SK-N-SH (cell line): Measurements from ENCODE around the gene DCDC1. TPM values are rescaled to one million over a fixed set of nuclear protein-coding genes. Genes with fewer than 3 reads are reported as not detected.

Experiments used
- CTCF ChIA-PET: fragments of 300-600, 350-600 bp; formaldehyde crosslinking; extraction: SDS; loops from one replicate; lab custom pipeline; 2021; lab: Yijun Ruan, JAX
- POLR2A ChIA-PET: fragments of 350-600 bp; sonication (Branson Sonifier 250); formaldehyde crosslinking; extraction: SDS; loops from one replicate; lab custom pipeline; 2020; ENCODE audit warnings: antibody characterized with exemption, inconsistent platforms; lab: Yijun Ruan, JAX
- DNase-seq: peaks from one replicate; pipeline ENCODE4 v3.0.0; 2012
- H2AFZ ChIP-seq: fragments of 200-600 bp; sonication (generic); 2 replicates; pipeline ENCODE4 v1.8.1; 2016; ENCODE audit warnings: antibody characterized with exemption, mild to moderate bottlenecking, low read depth
- H3F3A ChIP-seq: fragments of 200-600 bp; sonication (generic); replicated peaks from 2 replicates; pipeline ENCODE3; 2016; ENCODE audit warnings: antibody characterized with exemption, mild to moderate bottlenecking; ENCODE audit not compliant: insufficient read depth
- H3K27ac ChIP-seq, 2 experiments: fragments of 200-500 bp in 1 of 2; fragments of 200-600 bp in 1 of 2; sonication (Bioruptor generic) in 1 of 2; sonication (generic), shearing (Covaris generic) in 1 of 2; 2 replicates each; pipeline versions ENCODE4 v1.5.1 to v1.6.1; 2014 to 2016; ENCODE audit warnings: low read depth in 2 of 2, inconsistent platforms in 1 of 2, low read length in 1 of 2, mild to moderate bottlenecking in 1 of 2, mixed read lengths in 1 of 2
- H3K27me3 ChIP-seq: fragments of 200-600 bp; sonication (generic), shearing (Covaris generic); 2 replicates; pipeline ENCODE4 v1.6.1; 2016; ENCODE audit warnings: mixed run types; ENCODE audit not compliant: insufficient read depth
- H3K36me3 ChIP-seq, 2 experiments: fragments of 200-500 bp in 1 of 2; fragments of 200-600 bp in 1 of 2; sonication (Bioruptor generic) in 1 of 2; sonication (generic) in 1 of 2; replicated peaks in 1 of 2; 2 replicates each; pipeline versions ENCODE3 to v1.5.1; 2014 to 2016; ENCODE audit warnings: low read length in 1 of 2, mild to moderate bottlenecking in 1 of 2; ENCODE audit not compliant: insufficient read depth in 2 of 2, control insufficient read depth in 1 of 2
- H3K4me1 ChIP-seq, 2 experiments: fragments of 200-500 bp in 1 of 2; fragments of 200-600 bp in 1 of 2; sonication (Bioruptor generic) in 1 of 2; sonication (generic), shearing (Covaris generic) in 1 of 2; 2 replicates each; pipeline versions ENCODE4 v1.5.1 to v1.6.1; 2014 to 2016; ENCODE audit warnings: low read depth in 1 of 2, low read length in 1 of 2, mixed run types in 1 of 2; ENCODE audit not compliant: insufficient read depth in 2 of 2, control insufficient read depth in 1 of 2
- H3K4me2 ChIP-seq: fragments of 200-600 bp; sonication (generic), shearing (Covaris generic); 2 replicates; pipeline ENCODE4 v1.6.1; 2017; ENCODE audit warnings: mixed run types
- H3K4me3 ChIP-seq, 2 experiments: fragments of 200-500 bp in 1 of 2; fragments of 200-600 bp in 1 of 2; sonication (Bioruptor generic) in 1 of 2; sonication (generic), shearing (Covaris generic) in 1 of 2; 2 replicates each; pipeline versions ENCODE4 v1.5.1 to v1.8.1; 2014 to 2016; ENCODE audit warnings: low read depth in 2 of 2, inconsistent platforms in 1 of 2, low read length in 1 of 2, mild to moderate bottlenecking in 1 of 2, mixed read lengths in 1 of 2, moderate library complexity in 1 of 2
- H3K79me2 ChIP-seq: fragments of 200-600 bp; sonication (generic); 2 replicates; pipeline ENCODE4 v1.8.1; 2017; ENCODE audit warnings: mild to moderate bottlenecking; ENCODE audit not compliant: insufficient read depth
- H3K9ac ChIP-seq: fragments of 200-600 bp; sonication (generic); 2 replicates; pipeline ENCODE4 v1.6.1; 2017; ENCODE audit warnings: mixed run types
- H3K9me2 ChIP-seq: fragments of 200-600 bp; sonication (generic); 2 replicates; pipeline ENCODE4 v1.6.1; 2017; ENCODE audit warnings: mixed run types
- H3K9me3 ChIP-seq: fragments of 200-600 bp; sonication (generic); 2 replicates; pipeline ENCODE4 v1.6.1; 2017; ENCODE audit warnings: mixed run types, mild to moderate bottlenecking, moderate library complexity
- H4K20me1 ChIP-seq: fragments of 200-600 bp; sonication (generic); 2 replicates; pipeline ENCODE4 v1.6.1; 2017; ENCODE audit warnings: mild to moderate bottlenecking, mixed run types; ENCODE audit not compliant: insufficient read depth
- CTCF ChIP-seq: fragments of 200-600 bp; sonication (generic); IDR thresholded peaks from 2 replicates; pipeline ENCODE4 v1.6.1; 2017; ENCODE audit warnings: antibody characterized with exemption, mild to moderate bottlenecking, moderate library complexity
- EP300 ChIP-seq, 2 experiments: IDR thresholded peaks; 2 replicates each; pipeline versions ENCODE4 v1.4.0 to v1.6.1; 2012; ENCODE audit warnings: borderline replicate concordance in 1 of 2, low read depth in 1 of 2, low read length in 1 of 2
- FOXM1 ChIP-seq: IDR thresholded peaks from 2 replicates; pipeline ENCODE4 v1.4.0; 2012; ENCODE audit warnings: low read depth, mild to moderate bottlenecking
- GABPA ChIP-seq: IDR thresholded peaks from 2 replicates; pipeline ENCODE4 v1.4.0; 2012; ENCODE audit warnings: low read depth, mild to moderate bottlenecking
- IRF3 ChIP-seq: fragments of 150-350 bp; IDR thresholded peaks from 2 replicates; pipeline ENCODE4 v1.6.1; 2016; ENCODE audit warnings: mild to moderate bottlenecking, low read depth, low read length
- MEF2A ChIP-seq: IDR thresholded peaks from 2 replicates; pipeline ENCODE4 v1.4.0; 2012; ENCODE audit warnings: low read depth, borderline replicate concordance
- RCOR1 ChIP-seq: fragments of 150-350 bp; IDR thresholded peaks from 2 replicates; pipeline ENCODE4 v1.6.1; 2017; ENCODE audit warnings: antibody characterized with exemption, low read length
- REST ChIP-seq: IDR thresholded peaks from 2 replicates; pipeline ENCODE4 v1.6.1; 2012; ENCODE audit warnings: mild to moderate bottlenecking, low read depth, low read length, moderate library complexity
- SIN3A ChIP-seq: IDR thresholded peaks from 2 replicates; pipeline ENCODE4 v1.6.1; 2012; ENCODE audit warnings: low read depth, mild to moderate bottlenecking, low read length, moderate library complexity, borderline replicate concordance
- TCF12 ChIP-seq: IDR thresholded peaks from 2 replicates; pipeline ENCODE4 v1.4.0; 2012
- TEAD4 ChIP-seq: IDR thresholded peaks from 2 replicates; pipeline ENCODE4 v1.4.0; 2012; ENCODE audit warnings: mild to moderate bottlenecking, borderline replicate concordance; ENCODE audit not compliant: insufficient read depth
- WGBS: methylation state at CpG from one replicate; pipeline ENCODE4 v1.1.6; 2017; ENCODE audit warnings: low lambda C conversion rate; 5-methylcytosine and 5-hydroxymethylcytosine counted together
- polyA plus RNA-seq, 3 experiments: library from polyadenylated mRNA; depleted of rRNA; stranded (reverse); fragments of >200 nt; gene quantifications; 2 replicates each; pipeline ENCODE4 v1.2.3, GENCODE V29; 2012

Gene DCDC1
- polyA plus RNA-seq, 1 of the 3 experiments (the other 2 are of a cell fraction) = 0.12 TPM

- TF ChIP-seq GABPA = no peak
- TF ChIP-seq MEF2A = no peak
- TF ChIP-seq CTCF = no peak
Observed at GRCh38 chr11:31231601-31232000, 137.9 kb downstream of the DCDC1 start (continued).

- H3K4me3 ChIP-seq = no peak overlapping the region
- H2AFZ ChIP-seq = no peak overlapping the region
- H3K9me2 ChIP-seq = no peaks in the 10 kb centered on the region
- WGBS = 29% methylated on average over 2 of the region's 2 CpGs
- H3K4me1 ChIP-seq = no peaks in the 10 kb centered on the region; a peak in 1 of 4 replicates
- TF ChIP-seq TCF12 = no peak
- no peak for TF ChIP-seq REST
- TF ChIP-seq FOXM1 = no peak
- TF ChIP-seq GABPA = no peak
- no peak for TF ChIP-seq RCOR1
- TF ChIP-seq IRF3 = no peak
- TF ChIP-seq TEAD4 = no peak
- TF ChIP-seq SIN3A = no peak
- TF ChIP-seq EP300 (IDR thresholded peaks at IDR 0.05; ENCODE audit: borderline replicate concordance in 1 of 2, low read depth in 1 of 2, low read length in 1 of 2) = no peak
- no peaks in the 10 kb centered on the region for H3F3A ChIP-seq
- H3K27me3 ChIP-seq = no peaks in the 10 kb centered on the region; the same call in 1 of the 2 replicates
- CTCF ChIA-PET = interaction anchor here (0.6 to 0.7 kb wide), 2 partner anchors 22 to 1202 kb away, joined by 3 read pairs; no protein-coding TSS in a partner anchor
- no peaks in the 10 kb centered on the region for H3K36me3 ChIP-seq
- no peak overlapping the region for H3K27ac ChIP-seq
- no peak overlapping the region for H3K4me2 ChIP-seq
- no peak overlapping the region for H3K9ac ChIP-seq
- DNase-seq = no peak
- POLR2A ChIA-PET = interaction anchor here (0.6 kb wide), 1 partner anchor 1358 kb away, joined by 3 read pairs; no protein-coding TSS in a partner anchor
- no peaks in the 10 kb centered on the region for H3K9me3 ChIP-seq
- H3K79me2 ChIP-seq = no peaks in the 10 kb centered on the region
- no peaks in the 10 kb centered on the region for H4K20me1 ChIP-seq
Observed at GRCh38 chr11:31218847-31219246, 150.7 kb downstream of the DCDC1 start.
